ENCODE results near the gene AAK1.

Gene AAK1

DNA sequence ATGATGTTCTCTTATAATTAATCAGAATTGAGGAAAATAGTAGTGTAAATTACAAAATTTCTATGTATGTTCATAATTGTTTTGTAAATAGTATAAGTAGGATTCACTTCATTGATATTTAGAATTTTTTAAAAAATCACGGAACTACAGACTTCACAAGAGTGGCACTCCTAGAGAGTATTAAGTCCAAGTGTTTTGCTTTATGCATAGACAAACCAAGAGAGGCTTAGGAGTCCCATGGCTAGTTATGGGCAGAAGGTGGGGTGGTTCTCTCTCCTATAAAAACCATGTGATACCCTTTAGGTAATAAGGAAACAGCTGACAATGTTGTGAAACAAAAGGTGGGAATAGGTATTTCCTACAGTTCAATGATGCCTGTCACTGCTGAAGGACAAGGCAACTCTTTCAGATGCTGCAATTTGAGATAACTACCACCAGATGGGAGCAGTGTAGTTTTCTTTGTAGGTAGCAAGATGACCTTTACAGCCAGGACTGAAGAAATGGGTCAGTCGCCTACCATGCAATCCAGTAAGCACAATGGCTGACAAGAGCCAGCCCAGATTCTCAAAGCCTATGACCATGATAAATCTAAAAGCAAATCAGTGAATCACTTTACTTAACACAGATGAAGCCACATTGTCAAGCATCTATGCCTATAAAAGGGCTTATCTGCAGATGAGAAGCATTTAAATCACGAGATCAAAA lies 83.9 kb downstream of the AAK1 start:
- TF ChIP-seq CTCF (IDR thresholded peaks at IDR 0.05), result peak; percentile 48

DNA sequence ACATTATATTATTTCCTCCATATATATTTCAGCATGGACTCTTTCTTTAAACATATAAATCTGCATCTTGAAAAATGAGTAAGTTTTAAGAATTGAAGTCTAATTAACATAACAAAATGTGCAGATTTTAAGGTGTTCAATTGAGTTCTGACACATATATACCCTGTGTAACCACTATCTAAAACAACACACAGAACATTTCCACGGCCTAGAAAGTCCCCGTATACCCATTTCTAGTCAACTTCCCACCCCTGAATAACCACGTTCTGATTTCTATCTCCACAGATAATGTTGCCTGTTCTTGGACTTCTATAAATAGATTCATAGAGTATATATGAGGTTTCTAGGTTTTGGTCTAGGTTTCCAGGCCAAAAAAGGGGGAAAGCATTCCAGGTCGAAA lies 87.5 kb downstream of the AAK1 start:
- no peak for TF ChIP-seq CTCF (IDR thresholded peaks at IDR 0.05)

DNA sequence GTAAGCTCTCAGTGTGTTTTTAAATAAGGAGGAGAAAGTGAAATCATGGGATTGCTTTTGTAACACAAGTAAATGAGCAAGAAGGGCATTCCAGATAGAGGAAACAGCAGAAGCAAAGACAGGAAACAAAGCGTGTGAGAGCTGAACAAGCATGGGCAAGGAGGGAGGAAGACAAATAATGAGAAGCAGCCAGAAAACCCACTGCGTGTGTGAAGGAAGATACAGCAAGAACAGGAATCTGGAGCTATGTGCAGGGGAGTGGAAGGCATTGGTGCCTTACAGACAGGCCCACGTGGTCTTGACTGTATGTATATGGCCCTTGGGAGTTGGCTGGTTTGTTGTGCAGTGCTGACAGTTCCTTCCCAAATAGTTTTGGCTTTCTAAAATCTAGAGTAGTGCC lies 88.6 kb downstream of the AAK1 start:
- TF ChIP-seq CTCF (IDR thresholded peaks at IDR 0.05), result no peak

- TF ChIP-seq CTCF (IDR thresholded peaks at IDR 0.05), result no peak
Measured at GRCh38 chr2:69554568-69554967, 89.0 kb downstream of the AAK1 start.

GRCh38 chr2:69553991-69554390 lies 89.5 kb downstream of the AAK1 start:
- TF ChIP-seq CTCF (IDR thresholded peaks at IDR 0.05), result no peak

- no peak for TF ChIP-seq CTCF (IDR thresholded peaks at IDR 0.05)
Measured at GRCh38 chr2:69549421-69549820, 94.1 kb downstream of the AAK1 start.

DNA sequence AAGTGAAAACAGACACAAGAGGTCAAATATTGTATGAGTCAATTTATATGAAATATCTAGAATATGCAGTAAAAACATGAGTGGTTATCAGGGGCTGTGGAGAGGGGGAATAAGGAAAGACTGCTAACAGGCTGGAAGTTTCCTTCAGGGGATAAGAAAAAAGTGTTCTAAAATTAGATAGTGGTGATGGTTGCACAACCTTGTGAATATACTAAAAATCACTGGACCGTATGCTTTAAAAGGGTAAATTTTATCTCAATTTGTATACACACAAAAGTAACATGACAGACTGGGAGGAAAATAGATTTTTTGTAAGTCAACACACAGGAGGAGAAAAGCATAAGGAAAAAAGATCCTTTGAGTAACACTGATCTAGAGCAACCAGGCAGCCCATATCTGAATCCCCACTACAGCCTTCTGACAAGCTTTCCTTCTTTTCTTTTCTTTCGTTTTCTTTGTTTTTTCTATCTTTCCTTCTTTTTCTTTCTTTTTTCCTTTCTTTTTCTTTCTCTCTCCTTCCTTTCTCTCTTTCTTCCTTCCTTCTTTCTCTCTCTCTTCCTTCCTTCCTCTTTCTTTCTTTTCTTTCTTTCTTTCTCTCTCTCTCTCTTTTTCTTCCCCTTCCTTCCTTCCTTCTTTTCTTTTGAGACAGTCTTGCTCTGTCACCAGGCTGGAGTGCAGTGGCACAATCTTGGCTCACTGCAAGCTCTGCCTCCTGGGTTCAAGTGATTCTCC lies 95.4 kb downstream of the AAK1 start:
- no peak for TF ChIP-seq CTCF (IDR thresholded peaks at IDR 0.05)

Measured in LNCAP (cell line).